GM18519 (cell line): ENCODE results near the gene PPP1R12B.
"Not testable (repeated sequence)": the region's sequence is repeated elsewhere in the genome, so short reads cannot be mapped to it uniquely, and the experiment has no call there.

Experiments used
- ATAC-seq: cut with Tn5 transposase; IDR thresholded peaks from one replicate; pipeline ENCODE4 v1.9.1; 2021; ENCODE audit warnings: mild to moderate bottlenecking, moderate library complexity; ENCODE audit not compliant: unreplicated experiment, low FRiP score

Gene PPP1R12B

GRCh38 chr1:202343652-202344349 is 4.7 kb upstream of the PPP1R12B start:
- ATAC-seq = no peak

GRCh38 chr1:202348005-202348508 is 442 bp upstream of the PPP1R12B start:
- no peak for ATAC-seq

- ATAC-seq = no peak
Observed at GRCh38 chr1:202349206-202349928, 868 bp downstream of the PPP1R12B start.

- ATAC-seq = no peak
Observed at GRCh38 chr1:202351725-202352124, 3.2 kb downstream of the PPP1R12B start.

- not testable (repeated sequence) for ATAC-seq
Observed at GRCh38 chr1:202352583-202353197, 4.2 kb downstream of the PPP1R12B start.

GRCh38 chr1:202355944-202356553 is 7.5 kb downstream of the PPP1R12B start:
- ATAC-seq = no peak

GRCh38 chr1:202357506-202357905 is 9.0 kb downstream of the PPP1R12B start:
- no peak for ATAC-seq

GRCh38 chr1:202361224-202361623 is 12.7 kb downstream of the PPP1R12B start:
- ATAC-seq = no peak

GRCh38 chr1:202361701-202362100 is 13.2 kb downstream of the PPP1R12B start:
- no peak for ATAC-seq

GRCh38 chr1:202362212-202362611 is 13.7 kb downstream of the PPP1R12B start:
- no peak for ATAC-seq

GRCh38 chr1:202365092-202365815 is 16.8 kb downstream of the PPP1R12B start:
- ATAC-seq = no peak

- ATAC-seq = no peak
Observed at GRCh38 chr1:202367271-202367670, 18.8 kb downstream of the PPP1R12B start.

GRCh38 chr1:202370906-202371305 is 22.4 kb downstream of the PPP1R12B start:
- ATAC-seq = not testable (repeated sequence)

- ATAC-seq = no peak
Observed at GRCh38 chr1:202374099-202374498, 25.6 kb downstream of the PPP1R12B start.

- ATAC-seq = not testable (repeated sequence)
Observed at GRCh38 chr1:202375175-202375574, 26.7 kb downstream of the PPP1R12B start.

GRCh38 chr1:202376247-202376646 is 27.7 kb downstream of the PPP1R12B start:
- ATAC-seq = no peak

GRCh38 chr1:202379884-202380529 is 31.5 kb downstream of the PPP1R12B start:
- not testable (repeated sequence) for ATAC-seq

- not testable (repeated sequence) for ATAC-seq
Observed at GRCh38 chr1:202380535-202380934, 32.0 kb downstream of the PPP1R12B start.

GRCh38 chr1:202381867-202382266 is 33.4 kb downstream of the PPP1R12B start:
- ATAC-seq = not testable (repeated sequence)

GRCh38 chr1:202395831-202396230 is 47.3 kb downstream of the PPP1R12B start:
- not testable (repeated sequence) for ATAC-seq
